Right hindlimb (tissue), 1 donor: ENCODE results near the gene GNRHR.
"Not testable (repeated sequence)": the region's sequence is repeated elsewhere in the genome, so short reads cannot be mapped to it uniquely, and the experiment has no call there.

Experiments
- DNase-seq: peaks from one replicate; pipeline ENCODE4 v3.0.0-alpha.2; 2018

GNRHR gene, protein sequence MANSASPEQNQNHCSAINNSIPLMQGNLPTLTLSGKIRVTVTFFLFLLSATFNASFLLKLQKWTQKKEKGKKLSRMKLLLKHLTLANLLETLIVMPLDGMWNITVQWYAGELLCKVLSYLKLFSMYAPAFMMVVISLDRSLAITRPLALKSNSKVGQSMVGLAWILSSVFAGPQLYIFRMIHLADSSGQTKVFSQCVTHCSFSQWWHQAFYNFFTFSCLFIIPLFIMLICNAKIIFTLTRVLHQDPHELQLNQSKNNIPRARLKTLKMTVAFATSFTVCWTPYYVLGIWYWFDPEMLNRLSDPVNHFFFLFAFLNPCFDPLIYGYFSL

DNA sequence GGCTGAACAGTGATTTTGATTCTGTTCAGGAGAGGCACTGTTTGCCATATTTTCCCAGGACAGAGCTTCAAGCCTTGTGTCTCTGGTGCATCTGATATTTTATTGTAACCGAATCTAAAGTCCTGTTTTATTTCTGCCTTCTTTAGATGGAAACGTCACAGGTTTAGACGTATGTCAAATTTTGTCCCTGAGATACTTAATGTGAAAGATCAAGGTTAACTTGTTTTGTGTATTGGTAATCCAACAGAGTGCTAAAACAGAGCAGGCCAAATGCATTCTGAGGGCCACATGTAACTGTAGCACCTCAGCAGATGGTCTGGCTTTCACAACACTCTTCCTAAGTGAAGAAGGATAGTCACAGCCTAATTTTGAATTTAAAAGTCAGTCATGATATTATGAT is at the start of gene GNRHR:
Gene GNRHR (minus strand): TSS at position 101 of the 400 bp plus-strand sequence. CDS start 53 bp downstream, at position 48.
- DNase-seq: no peak

DNA sequence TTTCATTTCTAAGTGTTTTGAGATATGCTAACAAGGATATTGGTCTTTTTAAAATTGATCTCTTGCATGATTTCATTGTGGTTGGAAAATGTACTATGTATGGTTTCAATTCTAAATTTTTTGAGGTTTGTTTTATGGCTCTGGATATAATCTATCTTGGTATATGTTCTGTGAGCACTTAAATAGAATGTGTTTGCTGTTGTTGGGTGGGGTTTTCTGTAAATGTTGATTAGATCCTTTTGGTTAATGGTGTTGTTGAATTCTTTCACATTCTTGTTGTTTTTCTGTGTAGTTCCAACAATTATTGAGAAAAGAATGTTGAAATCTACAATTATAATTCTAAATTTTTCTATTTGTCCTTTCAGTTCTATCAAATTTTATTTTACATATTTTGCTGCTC is 42.6 kb upstream of the GNRHR start:
- no peak for DNase-seq

- DNase-seq: no peak
These were observed 36.5 kb upstream of the GNRHR start for GRCh38 chr4:67790721-67791120.

GRCh38 chr4:67787311-67787710 is 33.1 kb upstream of the GNRHR start:
- no peak for DNase-seq

DNA sequence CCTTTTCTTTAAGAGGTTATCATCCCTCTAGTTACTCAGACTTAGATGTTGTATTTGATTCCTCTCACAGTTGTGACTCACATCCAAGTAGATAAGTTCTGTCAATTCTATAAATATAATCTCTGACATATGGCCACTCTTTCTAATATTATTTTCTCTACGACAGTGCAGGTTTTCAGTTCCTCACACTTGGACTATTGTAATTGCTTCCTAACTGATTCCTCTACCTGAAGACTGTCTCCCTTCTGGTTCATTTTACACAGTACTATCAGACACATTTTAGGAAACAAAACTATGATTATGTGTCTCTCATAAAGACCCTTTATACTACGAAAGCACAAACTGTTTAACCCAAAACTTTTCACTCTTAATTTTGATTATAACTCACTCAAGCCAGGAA is 31.3 kb upstream of the GNRHR start:
- DNase-seq: no peak

DNA sequence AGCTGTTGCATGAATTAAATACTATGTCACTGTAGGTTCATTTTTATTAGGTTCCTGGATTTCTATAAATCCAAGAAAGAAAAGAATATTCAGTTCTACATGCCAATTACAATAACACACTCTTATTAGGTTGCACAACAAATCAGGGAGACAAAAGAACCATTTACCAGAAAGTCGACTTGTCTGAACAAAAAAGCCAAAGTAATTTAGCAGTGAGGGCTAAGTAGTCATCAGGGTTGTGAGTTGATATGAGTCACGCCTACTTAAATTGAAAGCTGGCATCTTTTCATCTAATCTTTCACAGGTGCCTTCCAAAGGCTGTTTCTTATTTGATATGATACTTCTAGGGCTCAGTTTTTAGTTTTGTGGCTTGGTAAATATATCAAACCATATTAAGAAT is 25.4 kb upstream of the GNRHR start:
- no peak for DNase-seq

- no peak for DNase-seq
These were observed 22.6 kb upstream of the GNRHR start for GRCh38 chr4:67776746-67777145.

DNA sequence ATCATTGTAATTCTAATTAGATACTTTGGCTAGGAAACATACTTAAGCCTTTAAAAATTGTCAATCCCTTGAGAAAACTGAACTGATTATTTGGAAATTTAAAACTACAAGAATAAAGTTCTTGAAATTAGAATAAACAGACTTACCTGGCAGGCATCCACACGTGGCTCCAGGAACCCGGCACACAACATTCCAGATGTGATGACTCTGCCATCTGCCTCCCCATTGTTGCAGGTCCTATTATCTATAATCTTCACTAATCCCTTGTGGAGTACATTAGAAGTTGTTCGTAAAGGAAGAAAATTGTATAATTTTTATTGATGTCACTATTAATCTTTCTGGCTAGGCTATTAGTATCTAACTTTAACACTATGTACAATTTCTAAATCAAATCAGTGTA is 16.2 kb upstream of the GNRHR start:
- no peak for DNase-seq

DNA sequence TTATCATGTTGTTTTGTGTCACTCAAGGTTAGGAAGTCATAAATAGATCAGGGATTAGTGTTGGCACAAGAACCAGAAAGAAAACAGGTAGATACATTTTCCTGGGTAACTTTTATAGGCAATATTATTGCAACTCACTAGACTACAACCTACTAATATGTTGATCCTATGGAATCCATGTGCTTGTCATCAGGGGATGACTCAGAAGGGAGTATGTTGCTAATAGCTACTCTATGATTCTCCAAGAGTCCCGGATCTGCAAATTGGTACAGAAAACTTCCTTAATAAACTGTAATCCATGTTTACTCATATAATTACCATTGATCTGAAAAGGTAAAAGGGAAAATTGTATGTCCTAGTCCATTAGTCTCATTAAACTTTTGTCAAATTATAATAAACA is 11.7 kb upstream of the GNRHR start:
- no peak for DNase-seq

- no peak for DNase-seq
These were observed 11.2 kb upstream of the GNRHR start for GRCh38 chr4:67765401-67765800.

- DNase-seq: no peak
These were observed 10.0 kb upstream of the GNRHR start for GRCh38 chr4:67764183-67764582.

- no peak for DNase-seq
These were observed 7.9 kb upstream of the GNRHR start for GRCh38 chr4:67762086-67762485.

- not testable (repeated sequence) for DNase-seq
These were observed 2.8 kb upstream of the GNRHR start for GRCh38 chr4:67756991-67757390.

GRCh38 chr4:67755974-67756373 is 1.8 kb upstream of the GNRHR start:
- no peak for DNase-seq

- no peak for DNase-seq
These were observed 2.9 kb downstream of the GNRHR start for GRCh38 chr4:67751260-67751659.

DNA sequence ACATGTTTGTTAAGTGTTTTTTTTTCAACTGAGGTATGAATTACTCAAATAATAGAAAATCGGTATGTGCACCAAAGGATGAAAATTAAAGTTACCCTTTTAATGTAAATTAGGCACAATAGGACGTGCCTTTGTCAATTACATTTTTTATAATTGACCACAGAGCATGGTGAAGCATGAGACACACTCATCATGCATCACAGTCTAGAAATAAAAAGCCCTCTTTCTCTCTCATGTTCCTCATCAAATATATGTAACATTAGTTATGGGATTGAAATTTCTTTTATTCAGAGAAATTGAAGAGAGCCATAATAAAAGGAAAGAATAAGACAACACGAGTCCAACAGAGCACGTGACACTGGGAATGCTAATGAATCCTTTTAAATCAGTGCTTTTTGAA is 3.5 kb downstream of the GNRHR start:
- DNase-seq: no peak

GRCh38 chr4:67749286-67749685 is 4.9 kb downstream of the GNRHR start:
- no peak for DNase-seq

GRCh38 chr4:67746797-67747495 is 7.2 kb downstream of the GNRHR start:
- no peak for DNase-seq

GRCh38 chr4:67744561-67745283 is 9.5 kb downstream of the GNRHR start:
- DNase-seq: no peak

- no peak for DNase-seq
These were observed 11.0 kb downstream of the GNRHR start for GRCh38 chr4:67743194-67743593.

DNA sequence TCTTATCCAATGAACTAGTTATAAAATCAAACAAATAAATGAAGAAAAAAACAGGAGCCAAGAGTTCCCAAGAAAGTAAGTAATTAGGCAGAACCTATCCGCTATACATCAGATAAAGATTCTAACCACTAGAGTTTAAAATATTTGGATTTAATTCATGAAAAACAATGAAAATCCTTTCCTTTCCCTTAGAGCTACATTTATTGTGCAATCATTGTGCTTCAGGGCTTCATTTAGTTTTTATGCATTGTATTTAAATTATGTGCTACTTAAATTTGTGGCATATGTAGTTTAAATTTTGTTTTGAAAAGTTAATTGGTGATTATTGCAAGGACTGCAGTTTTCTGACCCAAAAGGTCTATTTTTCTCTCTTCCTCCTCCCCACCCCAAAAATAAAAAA is 17.9 kb downstream of the GNRHR start:
- no peak for DNase-seq

DNA sequence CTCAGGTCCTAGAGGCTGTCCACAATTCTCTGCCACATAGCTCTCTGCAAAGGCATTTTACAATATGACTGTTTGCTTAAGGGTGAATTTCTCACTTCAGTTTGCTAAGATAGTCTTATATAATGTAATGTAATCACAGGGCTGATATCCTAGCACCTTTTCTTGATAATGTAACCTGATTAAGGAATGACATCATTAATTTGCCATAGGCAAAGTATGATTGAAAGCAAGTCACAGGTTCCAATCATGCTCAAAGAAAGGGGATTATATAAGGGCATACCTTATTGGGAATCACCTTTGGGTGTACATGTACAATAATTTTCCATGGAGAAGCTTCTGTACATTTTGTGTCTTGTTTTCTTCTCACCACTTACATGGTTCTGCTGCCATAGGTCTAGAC is 18.9 kb downstream of the GNRHR start:
- no peak for DNase-seq

- not testable (repeated sequence) for DNase-seq
These were observed 23.7 kb downstream of the GNRHR start for GRCh38 chr4:67730511-67730910.
